Keratinocyte (primary cell): ENCODE data around the gene SH3D19. TPM values are rescaled to one million over a fixed set of nuclear protein-coding genes. Genes with fewer than 3 reads are reported as not detected.

Experiments
- DNase-seq: peaks from one replicate; pipeline ENCODE4 v3.0.0-alpha.2; 2011; ENCODE audit warnings: low read depth, missing footprints, low spot score
- FAIRE-seq: peaks from 2 replicates; lab custom pipeline; 2011; peaks lifted over from hg19 to GRCh38; lab: Jason Lieb, UNC
- H2AFZ ChIP-seq: 2 replicates; pipeline ENCODE4 v1.6.0; 2012; ENCODE audit warnings: low read length, control low read depth, inconsistent platforms; ENCODE audit not compliant: control insufficient read depth
- H3K27ac ChIP-seq: 2 replicates; pipeline ENCODE4 v1.5.1; 2011; ENCODE audit warnings: low read length; ENCODE audit not compliant: control insufficient read depth, insufficient read depth
- H3K27me3 ChIP-seq: 3 replicates; pipeline ENCODE4 v1.6.0; 2011; ENCODE audit warnings: low read length; ENCODE audit not compliant: control insufficient read depth, insufficient read depth; ENCODE audit errors: extremely low read depth
- H3K36me3 ChIP-seq, 2 experiments: 2 replicates in 1 of 2; 3 replicates in 1 of 2; pipeline ENCODE4 v1.5.1; 2011; ENCODE audit warnings: low read length in 2 of 2, mild to moderate bottlenecking in 1 of 2; ENCODE audit not compliant: control insufficient read depth in 2 of 2, insufficient read depth in 2 of 2; ENCODE audit errors: extremely low read depth in 1 of 2
- H3K4me1 ChIP-seq: 3 replicates; pipeline ENCODE4 v1.5.1; 2011; ENCODE audit warnings: low read length; ENCODE audit not compliant: control insufficient read depth, insufficient read depth; ENCODE audit errors: extremely low read depth
- H3K4me2 ChIP-seq: 3 replicates; pipeline ENCODE4 v1.6.0; 2011; ENCODE audit warnings: low read depth, low read length; ENCODE audit not compliant: control insufficient read depth, insufficient read depth; ENCODE audit errors: extremely low read depth
- H3K4me3 ChIP-seq, 3 experiments: fragments of 200-600 bp in 1 of 3; sonication (generic) in 1 of 3; 2 replicates in 2 of 3; 3 replicates in 1 of 3; pipeline ENCODE4 v1.5.1; 2011 to 2016; ENCODE audit warnings: low read length in 3 of 3, mild to moderate bottlenecking in 3 of 3, control low read depth in 2 of 3, inconsistent platforms in 1 of 3, low read depth in 1 of 3, mixed read lengths in 1 of 3, mixed run types in 1 of 3, moderate library complexity in 1 of 3; ENCODE audit not compliant: control insufficient read depth in 2 of 3, insufficient read depth in 2 of 3; ENCODE audit errors: extremely low read depth in 1 of 3
- H3K79me2 ChIP-seq: 2 replicates; pipeline ENCODE4 v1.6.0; 2012; ENCODE audit warnings: low read length; ENCODE audit not compliant: control insufficient read depth, insufficient read depth
- H3K9ac ChIP-seq: 3 replicates; pipeline ENCODE4 v1.6.0; 2011; ENCODE audit warnings: low read length; ENCODE audit not compliant: control insufficient read depth, insufficient read depth; ENCODE audit errors: extremely low read depth
- H3K9me1 ChIP-seq: 3 replicates; pipeline ENCODE4 v1.6.0; 2011; ENCODE audit warnings: low read length; ENCODE audit not compliant: control insufficient read depth, insufficient read depth; ENCODE audit errors: extremely low read depth
- H3K9me3 ChIP-seq: 2 replicates; pipeline ENCODE4 v1.5.1; 2012; ENCODE audit warnings: low read depth, low read length; ENCODE audit not compliant: control insufficient read depth
- H4K20me1 ChIP-seq: 3 replicates; pipeline ENCODE4 v1.6.0; 2011; ENCODE audit warnings: low read length; ENCODE audit not compliant: control insufficient read depth, insufficient read depth; ENCODE audit errors: extremely low read depth
- CTCF ChIP-seq, 3 experiments: IDR thresholded peaks in 1 of 3; conservative IDR thresholded peaks in 1 of 3; optimal IDR thresholded peaks in 1 of 3; 2 replicates in 2 of 3; 3 replicates in 1 of 3; pipeline versions ENCODE3 to v1.5.1; 2011; ENCODE audit warnings: low read length in 3 of 3, mild to moderate bottlenecking in 3 of 3, moderate library complexity in 2 of 3, control low read depth in 1 of 3, inconsistent platforms in 1 of 3; ENCODE audit not compliant: insufficient read depth in 2 of 3; ENCODE audit errors: extremely low read depth in 1 of 3
- EZH2 ChIP-seq: IDR thresholded peaks from one replicate; pipeline ENCODE4 v1.6.1; 2012; ENCODE audit warnings: inconsistent platforms, mild to moderate bottlenecking, low read length, moderate library complexity
- dilution Hi-C: fragments of 300-500 bp; cut with MboI; formaldehyde crosslinking; loops from one replicate; pipeline ENCODE4 v1.7.0; 2020; ENCODE audit warnings: low sequenced_read_pairs; ENCODE audit not compliant: extremely low pct_ligation_motif_present
- polyA plus RNA-seq, 5 experiments: library from polyadenylated mRNA; depleted of rRNA in 3 of 5; stranded (reverse) in 3 of 5; stranded (forward) in 1 of 5; unstranded in 1 of 5; fragments of >200 nt; gene quantifications; 1 replicate in 1 of 5; 2 replicates in 3 of 5; 3 replicates in 1 of 5; pipeline versions ENCODE4 v1.2.1 to v1.2.3, GENCODE V29; 2011 to 2012; ENCODE audit warnings: missing spikeins in 2 of 5, low read depth in 1 of 5, low replicate concordance in 1 of 5

The SH3D19 gene
- polyA plus RNA-seq, 1 donor (not counting 4 experiments of a cell fraction or from before 2014, with no cell fraction given), result 24.8 TPM

DNA sequence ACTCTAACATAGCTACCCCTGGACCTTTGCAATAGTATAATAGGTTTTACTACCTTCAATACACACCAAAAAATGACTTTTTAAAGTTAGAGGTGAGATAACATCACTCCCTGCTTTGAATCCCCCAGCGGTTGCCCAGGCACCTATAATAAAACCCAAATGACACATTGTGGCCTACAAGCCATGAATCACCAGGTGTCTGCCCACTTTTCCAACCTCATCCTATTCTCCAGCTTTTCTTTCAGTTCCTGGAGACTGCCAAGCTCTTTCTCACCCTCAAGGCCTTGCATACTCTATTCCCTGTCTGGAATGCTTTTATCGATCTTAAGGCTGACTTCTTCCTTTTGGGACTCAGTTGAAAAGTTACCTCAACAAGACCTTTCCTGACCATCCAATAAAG is 64.9 kb downstream of the SH3D19 start:
- FAIRE-seq, result peak; percentile 86
- Histone ChIP-seq H3K9me3 (no peaks in the 10 kb centered on the region), H4K20me1 (no peaks in the 10 kb centered on the region), H3K27me3 (no peaks in the 10 kb centered on the region), H3K36me3 (peaks cover 0 to 2% of the 10 kb centered on the region in 2 experiments), H3K4me2 (no peak overlapping the region), H3K79me2 (peaks cover 10% of the 10 kb centered on the region), H2AFZ (no peak overlapping the region), H3K9ac (no peak overlapping the region), H3K9me1 (no peaks in the 10 kb centered on the region), H3K4me1 (peaks cover 10% of the 10 kb centered on the region), H3K4me3 (no peak overlapping the region), H3K27ac (no peak overlapping the region)
- peak; percentile 21 for DNase-seq
- dilution Hi-C loops, result no loop called here
- no peak for TF ChIP-seq CTCF (optimal IDR thresholded peaks at IDR 0.05 in 1 of 3, IDR thresholded peaks at IDR 0.05 in 1 of 3, conservative IDR thresholded peaks at IDR 0.05 in 1 of 3; ENCODE audit: extremely low read depth in 1 of 3, insufficient read depth in 2 of 3, low read length in 3 of 3)

DNA sequence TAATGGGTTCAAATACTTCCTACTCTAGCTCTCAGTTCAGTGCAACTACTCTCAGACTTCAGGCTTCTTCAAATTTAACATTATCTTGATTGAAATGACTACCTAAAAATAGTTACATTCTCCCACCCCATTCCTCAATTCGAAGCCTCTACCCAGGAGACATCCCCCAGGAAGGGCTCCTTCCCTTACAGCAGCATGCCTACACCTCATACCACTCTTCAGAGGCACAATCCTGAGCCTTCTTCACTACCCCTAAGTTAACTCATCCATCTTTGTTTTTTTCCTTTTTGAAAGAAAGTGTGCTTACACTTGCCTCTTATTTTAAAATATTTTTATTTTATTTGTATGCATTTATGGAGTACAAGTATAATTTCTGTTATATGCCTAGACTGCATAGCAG is 65.7 kb downstream of the SH3D19 start:
- TF ChIP-seq EZH2 (no peak), CTCF (optimal IDR thresholded peaks at IDR 0.05 in 1 of 3, IDR thresholded peaks at IDR 0.05 in 1 of 3, conservative IDR thresholded peaks at IDR 0.05 in 1 of 3; ENCODE audit: extremely low read depth in 1 of 3, insufficient read depth in 2 of 3, low read length in 3 of 3) (no peak)
- no peaks in the 10 kb centered on the region for H3K9me3 ChIP-seq
- peaks cover 0 to 2% of the 10 kb centered on the region in 2 experiments for H3K36me3 ChIP-seq
- H3K27ac ChIP-seq, result no peak overlapping the region
- H3K9ac ChIP-seq, result no peak overlapping the region
- H3K4me1 ChIP-seq, result peaks cover 10% of the 10 kb centered on the region
- dilution Hi-C loops, result no loop called here
- no peak overlapping the region for H2AFZ ChIP-seq
- FAIRE-seq (no peak), DNase-seq (no peak)
- peaks cover 10% of the 10 kb centered on the region for H3K79me2 ChIP-seq
- H3K4me2 ChIP-seq, result no peak overlapping the region
- no peak overlapping the region for H3K4me3 ChIP-seq
- no peaks in the 10 kb centered on the region for H4K20me1 ChIP-seq
- H3K27me3 ChIP-seq, result no peaks in the 10 kb centered on the region
- no peaks in the 10 kb centered on the region for H3K9me1 ChIP-seq
